Keratinocyte (primary cell): ENCODE measurements around the gene MFSD6L. TPM values are rescaled to one million over a fixed set of nuclear protein-coding genes. Genes with fewer than 3 reads are reported as not detected.

Experiments
- DNase-seq: peaks from one replicate; pipeline ENCODE4 v3.0.0-alpha.2; 2011; ENCODE audit warnings: low read depth, missing footprints, low spot score
- FAIRE-seq: peaks from 2 replicates; lab custom pipeline; 2011; peaks lifted over from hg19 to GRCh38; lab: Jason Lieb, UNC
- H2AFZ ChIP-seq: 2 replicates; pipeline ENCODE4 v1.6.0; 2012; ENCODE audit warnings: low read length, control low read depth, inconsistent platforms; ENCODE audit not compliant: control insufficient read depth
- H3K27ac ChIP-seq: 2 replicates; pipeline ENCODE4 v1.5.1; 2011; ENCODE audit warnings: low read length; ENCODE audit not compliant: control insufficient read depth, insufficient read depth
- H3K27me3 ChIP-seq: 3 replicates; pipeline ENCODE4 v1.6.0; 2011; ENCODE audit warnings: low read length; ENCODE audit not compliant: control insufficient read depth, insufficient read depth; ENCODE audit errors: extremely low read depth
- H3K36me3 ChIP-seq, 2 experiments: 2 replicates in 1 of 2; 3 replicates in 1 of 2; pipeline ENCODE4 v1.5.1; 2011; ENCODE audit warnings: low read length in 2 of 2, mild to moderate bottlenecking in 1 of 2; ENCODE audit not compliant: control insufficient read depth in 2 of 2, insufficient read depth in 2 of 2; ENCODE audit errors: extremely low read depth in 1 of 2
- H3K4me1 ChIP-seq: 3 replicates; pipeline ENCODE4 v1.5.1; 2011; ENCODE audit warnings: low read length; ENCODE audit not compliant: control insufficient read depth, insufficient read depth; ENCODE audit errors: extremely low read depth
- H3K4me2 ChIP-seq: 3 replicates; pipeline ENCODE4 v1.6.0; 2011; ENCODE audit warnings: low read depth, low read length; ENCODE audit not compliant: control insufficient read depth, insufficient read depth; ENCODE audit errors: extremely low read depth
- H3K4me3 ChIP-seq, 3 experiments: fragments of 200-600 bp in 1 of 3; sonication (generic) in 1 of 3; 2 replicates in 2 of 3; 3 replicates in 1 of 3; pipeline ENCODE4 v1.5.1; 2011 to 2016; ENCODE audit warnings: low read length in 3 of 3, mild to moderate bottlenecking in 3 of 3, control low read depth in 2 of 3, inconsistent platforms in 1 of 3, low read depth in 1 of 3, mixed read lengths in 1 of 3, mixed run types in 1 of 3, moderate library complexity in 1 of 3; ENCODE audit not compliant: control insufficient read depth in 2 of 3, insufficient read depth in 2 of 3; ENCODE audit errors: extremely low read depth in 1 of 3
- H3K79me2 ChIP-seq: 2 replicates; pipeline ENCODE4 v1.6.0; 2012; ENCODE audit warnings: low read length; ENCODE audit not compliant: control insufficient read depth, insufficient read depth
- H3K9ac ChIP-seq: 3 replicates; pipeline ENCODE4 v1.6.0; 2011; ENCODE audit warnings: low read length; ENCODE audit not compliant: control insufficient read depth, insufficient read depth; ENCODE audit errors: extremely low read depth
- H3K9me1 ChIP-seq: 3 replicates; pipeline ENCODE4 v1.6.0; 2011; ENCODE audit warnings: low read length; ENCODE audit not compliant: control insufficient read depth, insufficient read depth; ENCODE audit errors: extremely low read depth
- H3K9me3 ChIP-seq: 2 replicates; pipeline ENCODE4 v1.5.1; 2012; ENCODE audit warnings: low read depth, low read length; ENCODE audit not compliant: control insufficient read depth
- H4K20me1 ChIP-seq: 3 replicates; pipeline ENCODE4 v1.6.0; 2011; ENCODE audit warnings: low read length; ENCODE audit not compliant: control insufficient read depth, insufficient read depth; ENCODE audit errors: extremely low read depth
- EZH2 ChIP-seq: IDR thresholded peaks from one replicate; pipeline ENCODE4 v1.6.1; 2012; ENCODE audit warnings: inconsistent platforms, mild to moderate bottlenecking, low read length, moderate library complexity
- dilution Hi-C: fragments of 300-500 bp; cut with MboI; formaldehyde crosslinking; loops from one replicate; pipeline ENCODE4 v1.7.0; 2020; ENCODE audit warnings: low sequenced_read_pairs; ENCODE audit not compliant: extremely low pct_ligation_motif_present
- polyA plus RNA-seq, 5 experiments: library from polyadenylated mRNA; depleted of rRNA in 3 of 5; stranded (reverse) in 3 of 5; stranded (forward) in 1 of 5; unstranded in 1 of 5; fragments of >200 nt; gene quantifications; 1 replicate in 1 of 5; 2 replicates in 3 of 5; 3 replicates in 1 of 5; pipeline versions ENCODE4 v1.2.1 to v1.2.3, GENCODE V29; 2011 to 2012; ENCODE audit warnings: missing spikeins in 2 of 5, low read depth in 1 of 5, low replicate concordance in 1 of 5
- TF ChIP-seq, protein P1 (sequence below), 3 experiments: IDR thresholded peaks in 1 of 3; conservative IDR thresholded peaks in 1 of 3; optimal IDR thresholded peaks in 1 of 3; 2 replicates in 2 of 3; 3 replicates in 1 of 3; pipeline versions ENCODE3 to v1.5.1; 2011; ENCODE audit warnings: low read length in 3 of 3, mild to moderate bottlenecking in 3 of 3, moderate library complexity in 2 of 3, control low read depth in 1 of 3, inconsistent platforms in 1 of 3; ENCODE audit not compliant: insufficient read depth in 2 of 3; ENCODE audit errors: extremely low read depth in 1 of 3

Gene MFSD6L
- polyA plus RNA-seq, 1 donor (not counting 4 experiments of a cell fraction or from before 2014, with no cell fraction given): not detected

DNA sequence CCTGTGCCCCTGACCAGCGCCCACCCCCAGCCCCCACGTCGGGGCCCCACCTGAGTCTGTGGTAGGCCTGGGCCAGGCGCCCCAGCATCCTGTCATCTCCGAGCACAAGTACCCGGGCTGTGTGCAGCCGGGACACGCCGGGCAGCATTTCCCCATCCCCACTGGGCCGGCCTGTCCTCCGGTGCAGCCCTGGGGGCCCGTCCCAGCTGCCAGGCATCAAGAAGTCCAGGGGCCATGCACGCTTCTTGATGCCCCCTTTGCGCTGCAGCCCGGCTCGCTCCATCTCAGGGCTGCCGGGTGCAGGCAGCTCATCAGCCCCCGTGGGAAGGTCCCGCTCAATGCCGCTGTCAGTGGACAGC lies 29.3 kb upstream of the MFSD6L start:
- Histone ChIP-seq H3K27me3 (no peaks in the 10 kb centered on the region), H4K20me1 (no peaks in the 10 kb centered on the region), H3K79me2 (no peaks in the 10 kb centered on the region), H3K9me1 (no peaks in the 10 kb centered on the region), H3K36me3 (no peaks in the 10 kb centered on the region), H2AFZ (no peak overlapping the region), H3K27ac (no peak overlapping the region), H3K9ac (no peak overlapping the region), H3K4me1 (no peaks in the 10 kb centered on the region), H3K4me3 (no peak overlapping the region), H3K4me2 (no peak overlapping the region), H3K9me3 (peaks cover 2% of the 10 kb centered on the region)
- DNase-seq: no peak
- no peak for TF ChIP-seq EZH2
- TF ChIP-seq, protein P1, sequence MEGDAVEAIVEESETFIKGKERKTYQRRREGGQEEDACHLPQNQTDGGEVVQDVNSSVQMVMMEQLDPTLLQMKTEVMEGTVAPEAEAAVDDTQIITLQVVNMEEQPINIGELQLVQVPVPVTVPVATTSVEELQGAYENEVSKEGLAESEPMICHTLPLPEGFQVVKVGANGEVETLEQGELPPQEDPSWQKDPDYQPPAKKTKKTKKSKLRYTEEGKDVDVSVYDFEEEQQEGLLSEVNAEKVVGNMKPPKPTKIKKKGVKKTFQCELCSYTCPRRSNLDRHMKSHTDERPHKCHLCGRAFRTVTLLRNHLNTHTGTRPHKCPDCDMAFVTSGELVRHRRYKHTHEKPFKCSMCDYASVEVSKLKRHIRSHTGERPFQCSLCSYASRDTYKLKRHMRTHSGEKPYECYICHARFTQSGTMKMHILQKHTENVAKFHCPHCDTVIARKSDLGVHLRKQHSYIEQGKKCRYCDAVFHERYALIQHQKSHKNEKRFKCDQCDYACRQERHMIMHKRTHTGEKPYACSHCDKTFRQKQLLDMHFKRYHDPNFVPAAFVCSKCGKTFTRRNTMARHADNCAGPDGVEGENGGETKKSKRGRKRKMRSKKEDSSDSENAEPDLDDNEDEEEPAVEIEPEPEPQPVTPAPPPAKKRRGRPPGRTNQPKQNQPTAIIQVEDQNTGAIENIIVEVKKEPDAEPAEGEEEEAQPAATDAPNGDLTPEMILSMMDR (optimal IDR thresholded peaks at IDR 0.05 in 1 of 3, IDR thresholded peaks at IDR 0.05 in 1 of 3, conservative IDR thresholded peaks at IDR 0.05 in 1 of 3; ENCODE audit: extremely low read depth in 1 of 3, insufficient read depth in 2 of 3, low read length in 3 of 3): no peak
- dilution Hi-C loops: no loop called here
- FAIRE-seq: no peak

DNA sequence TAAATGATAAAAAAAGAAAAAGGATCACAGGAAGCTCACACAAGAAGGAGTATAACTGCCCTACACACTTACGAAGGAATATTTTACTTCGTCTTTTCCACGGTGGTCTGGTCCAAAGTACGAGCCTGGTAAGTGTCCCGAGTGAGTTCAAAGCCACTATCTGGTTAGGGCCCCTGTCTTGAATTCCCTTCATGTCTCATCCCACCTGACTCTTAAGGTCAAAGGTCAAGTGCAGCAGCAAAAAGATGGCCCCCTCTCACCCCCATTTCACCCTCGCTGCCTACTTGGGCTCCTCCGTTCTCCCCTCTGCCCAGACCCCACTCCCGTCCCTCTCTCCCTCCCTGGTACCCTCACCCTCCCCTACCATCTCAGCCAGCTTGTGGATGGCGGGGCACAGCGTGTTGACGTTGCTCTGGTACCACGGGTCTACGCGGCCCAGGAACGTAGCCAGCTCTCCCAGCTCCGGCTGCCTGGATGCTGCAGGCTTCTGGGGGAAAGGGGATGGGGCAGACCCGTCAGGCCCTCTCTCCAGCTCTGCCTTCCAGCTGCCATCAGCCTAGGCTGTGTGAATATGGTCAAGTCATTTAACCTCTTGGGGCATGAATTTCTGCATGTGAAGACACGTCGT lies 27.8 kb upstream of the MFSD6L start:
- dilution Hi-C loops: no loop called here
- Histone ChIP-seq H3K79me2 (no peaks in the 10 kb centered on the region), H3K27me3 (no peaks in the 10 kb centered on the region)

More for the DNA sequence above, 27.8 kb upstream of the MFSD6L start:
- Histone ChIP-seq H3K27ac (no peak overlapping the region), H3K4me3 (no peak overlapping the region), H3K36me3 (no peaks in the 10 kb centered on the region), H3K4me2 (no peak overlapping the region), H2AFZ (no peak overlapping the region), H4K20me1 (no peaks in the 10 kb centered on the region), H3K9ac (no peak overlapping the region), H3K4me1 (no peaks in the 10 kb centered on the region), H3K9me1 (no peaks in the 10 kb centered on the region), H3K9me3 (peaks cover 2% of the 10 kb centered on the region)
- FAIRE-seq (no peak), DNase-seq (no peak)
- TF ChIP-seq, protein P1 (optimal IDR thresholded peaks at IDR 0.05 in 1 of 3, IDR thresholded peaks at IDR 0.05 in 1 of 3, conservative IDR thresholded peaks at IDR 0.05 in 1 of 3; ENCODE audit: extremely low read depth in 1 of 3, insufficient read depth in 2 of 3, low read length in 3 of 3): no peak
- TF ChIP-seq EZH2: no peak
